ENCODE results near the gene ERO1A. TPM values are rescaled to one million over a fixed set of nuclear protein-coding genes. Genes with fewer than 3 reads are reported as not detected.

ERO1A gene
- total RNA-seq, 4 donors from 2014 or later = 21.9 to 46.0 (median 35.6) TPM

DNA sequence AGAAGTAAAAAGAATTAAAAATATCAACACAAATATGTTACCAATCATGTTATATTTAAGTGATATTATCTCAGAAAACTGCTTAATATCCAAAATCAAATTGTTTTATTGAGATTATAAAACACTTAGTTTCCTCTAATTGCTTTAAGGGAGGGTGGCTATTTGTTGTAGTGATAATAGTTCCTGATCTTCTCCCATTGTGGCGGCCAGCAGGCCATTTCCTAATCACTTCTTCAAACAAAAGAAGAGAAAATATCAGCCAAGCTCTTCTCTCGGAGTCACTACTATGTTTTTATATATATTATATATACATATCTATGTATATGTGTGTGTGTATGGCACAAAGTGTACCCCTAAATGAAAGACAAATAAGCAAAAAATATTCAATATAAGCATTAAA lies 31.5 kb downstream of the ERO1A start:
- 92 to 95% methylated on average over 2 of the region's 2 CpGs for WGBS, 2 donors (ENCODE audit: low coverage in 1 of 2)
- no peaks in the 10 kb centered on the region for H3K9me3 ChIP-seq
- no peaks in the 10 kb centered on the region for H3K4me1 ChIP-seq
- in situ Hi-C loops (cut with MboI; ENCODE audit: low pct_ligation_motif_present in 1 of 4, low pct_unique_long_range_greater_than_20kb in 1 of 4, low sequenced_read_pairs in 3 of 4) = no loop called here
- peaks cover 0 to 25% (median 6%) of the 10 kb centered on the region in 4 donors for H3K36me3 ChIP-seq
- H3K4me3 ChIP-seq = no peak overlapping the region
- intact Hi-C loops (cut with DNase I; ENCODE audit: low total_unique reads) = no loop called here
- no peak for DNase-seq
- no peak overlapping the region for H3K27ac ChIP-seq
- TF ChIP-seq POLR2AphosphoS5 (IDR thresholded peaks at IDR 0.05) (no peak), POLR2A (IDR thresholded peaks at IDR 0.05) (no peak), EP300 (IDR thresholded peaks at IDR 0.05; ENCODE audit: low read depth) (no peak)
- TF ChIP-seq, protein P1, sequence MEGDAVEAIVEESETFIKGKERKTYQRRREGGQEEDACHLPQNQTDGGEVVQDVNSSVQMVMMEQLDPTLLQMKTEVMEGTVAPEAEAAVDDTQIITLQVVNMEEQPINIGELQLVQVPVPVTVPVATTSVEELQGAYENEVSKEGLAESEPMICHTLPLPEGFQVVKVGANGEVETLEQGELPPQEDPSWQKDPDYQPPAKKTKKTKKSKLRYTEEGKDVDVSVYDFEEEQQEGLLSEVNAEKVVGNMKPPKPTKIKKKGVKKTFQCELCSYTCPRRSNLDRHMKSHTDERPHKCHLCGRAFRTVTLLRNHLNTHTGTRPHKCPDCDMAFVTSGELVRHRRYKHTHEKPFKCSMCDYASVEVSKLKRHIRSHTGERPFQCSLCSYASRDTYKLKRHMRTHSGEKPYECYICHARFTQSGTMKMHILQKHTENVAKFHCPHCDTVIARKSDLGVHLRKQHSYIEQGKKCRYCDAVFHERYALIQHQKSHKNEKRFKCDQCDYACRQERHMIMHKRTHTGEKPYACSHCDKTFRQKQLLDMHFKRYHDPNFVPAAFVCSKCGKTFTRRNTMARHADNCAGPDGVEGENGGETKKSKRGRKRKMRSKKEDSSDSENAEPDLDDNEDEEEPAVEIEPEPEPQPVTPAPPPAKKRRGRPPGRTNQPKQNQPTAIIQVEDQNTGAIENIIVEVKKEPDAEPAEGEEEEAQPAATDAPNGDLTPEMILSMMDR (IDR thresholded peaks at IDR 0.05) = no peak
- H3K27me3 ChIP-seq = no peaks in the 10 kb centered on the region

DNA sequence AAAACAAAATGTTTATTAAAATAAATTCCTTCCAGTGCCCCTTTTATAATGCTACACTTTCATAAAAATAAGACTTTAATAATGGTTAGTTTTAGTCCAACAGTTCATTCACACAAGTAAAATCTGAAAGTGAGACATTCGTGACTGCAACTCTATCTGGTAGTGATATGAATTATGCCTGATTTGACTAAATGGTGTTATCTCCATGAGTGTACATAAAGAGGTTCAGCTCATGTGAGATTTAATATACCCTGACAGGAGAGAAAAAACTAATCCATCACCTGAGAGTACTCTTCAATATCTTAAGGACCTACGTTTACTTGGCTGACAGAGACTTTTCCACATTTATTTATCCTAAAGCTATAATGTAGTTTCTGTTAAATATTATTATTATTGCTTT lies 34.0 kb downstream of the ERO1A start:
- TF ChIP-seq, protein P1 (IDR thresholded peaks at IDR 0.05) = no peak
- TF ChIP-seq POLR2A (IDR thresholded peaks at IDR 0.05) (no peak), POLR2AphosphoS5 (IDR thresholded peaks at IDR 0.05) (no peak)
- WGBS, 2 donors (ENCODE audit: low coverage in 1 of 2) = 85 to 87% methylated on average over 2 of the region's 2 CpGs
- DNase-seq = no peak
- H3K9me3 ChIP-seq = no peaks in the 10 kb centered on the region
- intact Hi-C loops (cut with DNase I; ENCODE audit: low total_unique reads) = no loop called here
- no peaks in the 10 kb centered on the region for H3K27me3 ChIP-seq
- H3K36me3 ChIP-seq = peaks cover 0 to 18% (median 4%) of the 10 kb centered on the region in 4 donors
- H3K4me1 ChIP-seq = no peaks in the 10 kb centered on the region
- in situ Hi-C loops (cut with MboI; ENCODE audit: low pct_ligation_motif_present in 1 of 4, low pct_unique_long_range_greater_than_20kb in 1 of 4, low sequenced_read_pairs in 3 of 4) = no loop called here
- H3K4me3 ChIP-seq = no peak overlapping the region
- H3K27ac ChIP-seq = no peak overlapping the region

DNA sequence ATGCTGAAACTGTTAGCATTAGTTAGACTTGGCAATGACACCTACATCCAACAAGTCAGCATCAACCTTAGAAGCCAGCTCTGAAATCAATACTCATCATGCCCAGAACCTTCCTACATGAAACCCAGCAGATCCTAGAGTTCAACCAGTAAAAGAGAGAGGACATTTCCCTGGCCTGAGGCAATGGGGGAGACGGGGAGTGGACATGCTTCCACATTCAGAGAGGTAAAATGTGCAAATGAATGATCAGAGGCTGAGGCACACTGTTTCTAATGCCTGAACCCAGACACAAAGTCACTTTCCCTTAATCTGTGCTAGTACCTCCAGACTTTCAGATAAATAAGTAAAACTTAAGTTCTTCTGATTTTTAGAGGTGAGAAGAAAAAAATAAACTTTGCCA lies 34.5 kb downstream of the ERO1A start:
- 71 to 96% methylated on average over 1 of the region's 1 CpG for WGBS, 2 donors (ENCODE audit: low coverage in 1 of 2)
- Histone ChIP-seq H3K27ac (no peak overlapping the region), H3K4me1 (no peaks in the 10 kb centered on the region), H3K4me3 (no peak overlapping the region), H3K9me3 (no peaks in the 10 kb centered on the region), H3K27me3 (no peaks in the 10 kb centered on the region), H3K36me3 (peaks cover 0 to 14% (median 2%) of the 10 kb centered on the region in 4 donors)
- in situ Hi-C loops (cut with MboI; ENCODE audit: low pct_ligation_motif_present in 1 of 4, low pct_unique_long_range_greater_than_20kb in 1 of 4, low sequenced_read_pairs in 3 of 4) (no loop called here), intact Hi-C loops (cut with DNase I; ENCODE audit: low total_unique reads) (no loop called here)
- no peak for DNase-seq
- TF ChIP-seq, protein P1 (IDR thresholded peaks at IDR 0.05) = no peak
- TF ChIP-seq POLR2A (IDR thresholded peaks at IDR 0.05) (no peak), EP300 (IDR thresholded peaks at IDR 0.05; ENCODE audit: low read depth) (no peak), POLR2AphosphoS5 (IDR thresholded peaks at IDR 0.05) (no peak)

DNA sequence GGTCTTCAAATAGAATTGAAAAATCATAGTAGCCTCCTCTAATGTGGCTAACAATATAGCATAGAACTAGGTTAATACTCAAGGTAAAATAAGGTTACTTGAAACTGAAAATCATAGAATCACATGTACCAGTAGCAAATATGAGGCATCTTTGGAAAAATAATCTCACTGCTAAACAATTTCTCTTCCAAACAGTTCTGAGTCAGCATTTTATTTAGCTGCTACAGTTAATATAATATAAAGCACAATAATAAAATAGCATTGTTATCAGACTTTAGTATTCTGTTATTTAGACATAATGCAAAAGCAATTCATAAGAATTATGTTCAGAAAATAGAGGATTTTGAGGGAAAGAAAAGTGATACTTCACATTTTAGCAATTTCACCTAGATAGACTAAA lies 35.0 kb downstream of the ERO1A start:
- Histone ChIP-seq H3K27ac (no peak overlapping the region), H3K4me3 (no peak overlapping the region), H3K36me3 (peaks cover 0 to 15% (median 0%) of the 10 kb centered on the region in 4 donors), H3K4me1 (no peaks in the 10 kb centered on the region), H3K27me3 (no peaks in the 10 kb centered on the region), H3K9me3 (no peaks in the 10 kb centered on the region)
- in situ Hi-C loops (cut with MboI; ENCODE audit: low pct_ligation_motif_present in 1 of 4, low pct_unique_long_range_greater_than_20kb in 1 of 4, low sequenced_read_pairs in 3 of 4) = no loop called here
- intact Hi-C loops (cut with DNase I; ENCODE audit: low total_unique reads) = no loop called here
- no peak for TF ChIP-seq POLR2A (IDR thresholded peaks at IDR 0.05)
- no peak for TF ChIP-seq EP300 (IDR thresholded peaks at IDR 0.05; ENCODE audit: low read depth)
- no peak for DNase-seq

DNA sequence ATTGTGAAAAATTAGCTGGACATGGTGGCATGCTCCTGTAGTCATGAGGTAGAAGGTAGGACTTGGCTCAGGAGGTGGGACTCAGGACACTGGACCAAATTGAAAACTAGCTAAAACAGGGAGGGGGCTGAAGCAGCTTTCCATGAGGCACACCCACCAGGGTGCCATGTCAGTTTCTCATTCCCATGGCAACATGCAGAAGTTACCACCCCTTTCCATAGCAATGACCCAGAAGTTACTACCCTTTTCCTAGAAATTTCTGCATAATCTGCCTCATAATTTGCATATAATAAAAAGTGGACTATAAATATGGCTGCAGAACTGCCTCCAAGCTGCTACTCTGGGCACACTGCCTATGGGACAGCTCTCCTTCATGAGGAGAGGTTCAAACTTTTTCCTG lies 38.5 kb downstream of the ERO1A start:
- no peaks in the 10 kb centered on the region for H3K9me3 ChIP-seq
- no peak overlapping the region for H3K4me3 ChIP-seq
- peaks cover 0 to 20% (median 9%) of the 10 kb centered on the region in 4 donors for H3K36me3 ChIP-seq
- H3K4me1 ChIP-seq = no peaks in the 10 kb centered on the region
- H3K27ac ChIP-seq = no peak overlapping the region
- TF ChIP-seq POLR2A (IDR thresholded peaks at IDR 0.05) = no peak
- TF ChIP-seq POLR2AphosphoS5 (IDR thresholded peaks at IDR 0.05) = no peak
- TF ChIP-seq, protein P1 (IDR thresholded peaks at IDR 0.05) = no peak
- TF ChIP-seq EP300 (IDR thresholded peaks at IDR 0.05; ENCODE audit: low read depth) = no peak
- no peak for DNase-seq
- intact Hi-C loops (cut with DNase I; ENCODE audit: low total_unique reads) = no loop called here
- H3K27me3 ChIP-seq = no peaks in the 10 kb centered on the region
- in situ Hi-C loops (cut with MboI; ENCODE audit: low pct_ligation_motif_present in 1 of 4, low pct_unique_long_range_greater_than_20kb in 1 of 4, low sequenced_read_pairs in 3 of 4) = no loop called here

Measured in transverse colon (tissue), 4 donors.